Measurements from ENCODE around the gene TUBGCP2.

Gene TUBGCP2

DNA sequence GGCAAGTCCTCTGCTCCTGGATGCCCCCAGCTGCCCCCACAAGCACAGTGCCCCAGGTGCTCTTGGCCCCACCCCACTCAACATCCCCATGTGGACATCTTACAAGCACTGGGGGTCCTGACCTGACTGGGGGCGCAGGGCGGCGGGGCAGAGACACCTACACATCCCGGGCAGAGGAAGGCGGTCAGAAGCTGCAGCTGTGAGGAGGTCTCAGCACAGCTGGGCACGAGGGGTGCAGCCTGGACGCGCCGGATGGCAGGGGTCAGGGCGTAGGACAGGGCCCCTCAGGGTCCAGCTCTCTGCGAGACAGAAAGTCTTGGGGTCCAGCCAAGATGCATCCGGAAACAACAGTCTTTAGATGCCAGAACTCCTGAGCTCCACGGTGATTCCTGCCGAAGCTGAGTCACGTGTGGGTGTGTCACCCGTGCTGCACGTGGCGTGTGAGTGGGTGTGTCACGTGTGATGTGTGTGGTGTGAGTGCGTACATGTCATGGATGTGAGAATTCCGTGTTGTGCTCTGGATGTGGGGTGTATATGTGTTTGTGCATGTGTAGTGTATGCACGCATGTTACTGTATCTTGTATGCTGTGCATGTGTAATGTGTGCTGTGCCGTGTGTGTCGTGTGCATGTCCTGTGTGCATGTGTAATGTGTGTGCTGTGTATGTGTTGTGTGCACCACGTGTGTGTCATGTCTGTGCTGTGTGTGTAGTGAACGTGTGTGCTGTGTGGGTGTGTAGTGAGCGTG is 65.9 kb downstream of the TUBGCP2 start:
- Histone ChIP-seq H3K4me3 (ENCODE audit: low read depth in 1 of 5, low read length in 5 of 5) (no peak overlapping the region), H3K27me3 (ENCODE audit: control insufficient read depth in 5 of 5, insufficient read depth in 4 of 5, low read length in 5 of 5) (peaks cover 41 to 70% (median 68%) of the 10 kb centered on the region in 5 donors), H3K36me3 (ENCODE audit: control insufficient read depth in 5 of 5, insufficient read depth in 5 of 5, low read length in 5 of 5) (no peaks in the 10 kb centered on the region), H3K4me1 (ENCODE audit: control insufficient read depth in 5 of 5, insufficient read depth in 5 of 5, low read length in 5 of 5) (peaks cover 0 to 23% (median 9%) of the 10 kb centered on the region in 5 donors), H3K27ac (ENCODE audit: low read depth, low read length) (no peak overlapping the region), H3K9me3 (ENCODE audit: control insufficient read depth in 5 of 5, low read length in 5 of 5) (no peaks in the 10 kb centered on the region), H3K9ac (ENCODE audit: low read length in 5 of 5) (no peak overlapping the region)

DNA sequence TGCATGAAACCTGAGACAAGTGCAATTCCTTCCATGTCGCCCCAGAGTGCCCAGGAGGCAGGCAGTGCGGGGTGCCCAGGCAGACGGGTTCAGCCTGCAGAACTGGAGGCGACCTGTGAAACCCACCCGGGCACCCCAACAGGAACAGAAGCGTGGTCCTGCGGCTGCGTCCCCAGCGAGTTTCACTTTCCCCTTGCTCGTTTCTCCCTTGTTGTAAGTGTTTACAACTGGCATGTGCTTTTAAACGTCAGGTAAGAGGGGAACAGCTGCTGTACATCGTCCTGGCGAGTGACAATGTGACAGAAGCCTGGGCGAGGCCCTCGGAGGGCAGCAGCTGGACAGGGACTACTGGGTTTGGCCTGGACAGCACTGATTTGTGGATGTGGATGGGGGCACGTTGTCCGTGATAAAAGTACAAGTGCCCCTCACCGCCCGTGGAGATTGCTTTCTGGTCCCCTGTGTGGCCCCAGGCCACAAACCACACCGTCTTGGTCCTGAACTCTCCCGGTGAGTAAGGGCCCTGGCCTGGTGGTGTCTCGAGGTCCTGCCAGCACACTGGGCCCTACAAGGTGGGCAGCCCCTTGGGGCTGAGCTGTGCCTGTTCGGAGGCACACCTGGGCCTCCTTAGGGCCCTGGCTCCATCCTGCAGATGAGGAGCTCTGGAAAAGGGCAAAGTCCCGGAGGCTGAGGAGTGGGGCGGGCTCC is 67.0 kb downstream of the TUBGCP2 start:
- Histone ChIP-seq H3K9me3 (ENCODE audit: control insufficient read depth in 5 of 5, low read length in 5 of 5) (no peaks in the 10 kb centered on the region), H3K27ac (ENCODE audit: low read depth, low read length) (no peak overlapping the region), H3K4me1 (ENCODE audit: control insufficient read depth in 5 of 5, insufficient read depth in 5 of 5, low read length in 5 of 5) (peaks cover 0 to 30% (median 14%) of the 10 kb centered on the region in 5 donors), H3K4me3 (ENCODE audit: low read depth in 1 of 5, low read length in 5 of 5) (peak overlapping the region in 2 of 5 donors; percentile 42 to 50), H3K36me3 (ENCODE audit: control insufficient read depth in 5 of 5, insufficient read depth in 5 of 5, low read length in 5 of 5) (no peaks in the 10 kb centered on the region), H3K9ac (ENCODE audit: low read length in 5 of 5) (no peak overlapping the region), H3K27me3 (ENCODE audit: control insufficient read depth in 5 of 5, insufficient read depth in 4 of 5, low read length in 5 of 5) (peaks cover 38 to 73% (median 68%) of the 10 kb centered on the region in 5 donors)

DNA sequence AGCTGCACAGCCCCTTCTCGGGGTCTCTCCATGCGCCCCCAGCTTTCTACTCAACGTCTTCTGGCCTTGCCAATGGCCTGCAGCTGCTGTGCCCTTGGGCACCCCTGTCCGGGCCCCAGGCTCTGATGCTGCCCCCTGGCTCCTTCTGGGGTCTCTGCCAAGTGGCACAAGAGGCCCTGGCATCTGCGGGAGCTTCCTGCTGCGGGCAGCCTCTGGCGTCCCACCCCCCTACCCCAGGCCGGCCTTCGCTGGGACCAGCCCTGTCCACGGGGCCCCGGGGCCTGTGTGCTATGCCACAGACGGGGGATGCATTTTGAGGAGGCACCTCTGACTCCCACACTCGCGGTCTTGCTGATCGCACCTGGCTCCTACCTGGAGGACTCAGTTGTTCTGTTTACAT is 68.7 kb downstream of the TUBGCP2 start:
- no peak overlapping the region for H3K4me3 ChIP-seq (ENCODE audit: low read depth in 1 of 5, low read length in 5 of 5)
- peaks cover 0 to 35% (median 17%) of the 10 kb centered on the region in 5 donors for H3K4me1 ChIP-seq (ENCODE audit: control insufficient read depth in 5 of 5, insufficient read depth in 5 of 5, low read length in 5 of 5)
- no peaks in the 10 kb centered on the region for H3K36me3 ChIP-seq (ENCODE audit: control insufficient read depth in 5 of 5, insufficient read depth in 5 of 5, low read length in 5 of 5)
- H3K27me3 ChIP-seq (ENCODE audit: control insufficient read depth in 5 of 5, insufficient read depth in 4 of 5, low read length in 5 of 5): peaks cover 32 to 68% (median 63%) of the 10 kb centered on the region in 5 donors
- H3K9ac ChIP-seq (ENCODE audit: low read length in 5 of 5): no peak overlapping the region
- no peak overlapping the region for H3K27ac ChIP-seq (ENCODE audit: low read depth, low read length)
- no peaks in the 10 kb centered on the region for H3K9me3 ChIP-seq (ENCODE audit: control insufficient read depth in 5 of 5, low read length in 5 of 5)

DNA sequence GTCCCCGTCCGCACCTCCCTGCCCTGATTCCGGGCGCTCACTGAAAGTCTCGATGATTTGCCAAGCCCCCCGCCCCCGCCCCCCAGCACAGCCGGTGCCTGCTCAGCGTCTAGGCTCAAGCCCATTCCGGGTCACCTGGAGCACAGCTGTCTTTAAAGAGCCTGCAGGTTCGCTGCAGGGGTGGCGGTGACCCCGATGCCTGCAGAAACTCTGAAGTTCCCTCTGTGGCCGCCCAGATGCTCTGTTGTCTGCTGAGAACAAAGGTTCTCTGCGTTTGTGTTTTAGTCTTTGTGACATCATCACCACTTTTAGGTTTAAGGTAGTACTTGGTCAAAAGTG is 70.2 kb downstream of the TUBGCP2 start:
- Histone ChIP-seq H3K27ac (ENCODE audit: low read depth, low read length) (no peak overlapping the region), H3K36me3 (ENCODE audit: control insufficient read depth in 5 of 5, insufficient read depth in 5 of 5, low read length in 5 of 5) (no peaks in the 10 kb centered on the region), H3K4me1 (ENCODE audit: control insufficient read depth in 5 of 5, insufficient read depth in 5 of 5, low read length in 5 of 5) (peaks cover 0 to 35% (median 17%) of the 10 kb centered on the region in 5 donors), H3K27me3 (ENCODE audit: control insufficient read depth in 5 of 5, insufficient read depth in 4 of 5, low read length in 5 of 5) (peaks cover 25 to 60% (median 57%) of the 10 kb centered on the region in 5 donors), H3K9ac (ENCODE audit: low read length in 5 of 5) (no peak overlapping the region), H3K4me3 (ENCODE audit: low read depth in 1 of 5, low read length in 5 of 5) (no peak overlapping the region), H3K9me3 (ENCODE audit: control insufficient read depth in 5 of 5, low read length in 5 of 5) (no peaks in the 10 kb centered on the region)

DNA sequence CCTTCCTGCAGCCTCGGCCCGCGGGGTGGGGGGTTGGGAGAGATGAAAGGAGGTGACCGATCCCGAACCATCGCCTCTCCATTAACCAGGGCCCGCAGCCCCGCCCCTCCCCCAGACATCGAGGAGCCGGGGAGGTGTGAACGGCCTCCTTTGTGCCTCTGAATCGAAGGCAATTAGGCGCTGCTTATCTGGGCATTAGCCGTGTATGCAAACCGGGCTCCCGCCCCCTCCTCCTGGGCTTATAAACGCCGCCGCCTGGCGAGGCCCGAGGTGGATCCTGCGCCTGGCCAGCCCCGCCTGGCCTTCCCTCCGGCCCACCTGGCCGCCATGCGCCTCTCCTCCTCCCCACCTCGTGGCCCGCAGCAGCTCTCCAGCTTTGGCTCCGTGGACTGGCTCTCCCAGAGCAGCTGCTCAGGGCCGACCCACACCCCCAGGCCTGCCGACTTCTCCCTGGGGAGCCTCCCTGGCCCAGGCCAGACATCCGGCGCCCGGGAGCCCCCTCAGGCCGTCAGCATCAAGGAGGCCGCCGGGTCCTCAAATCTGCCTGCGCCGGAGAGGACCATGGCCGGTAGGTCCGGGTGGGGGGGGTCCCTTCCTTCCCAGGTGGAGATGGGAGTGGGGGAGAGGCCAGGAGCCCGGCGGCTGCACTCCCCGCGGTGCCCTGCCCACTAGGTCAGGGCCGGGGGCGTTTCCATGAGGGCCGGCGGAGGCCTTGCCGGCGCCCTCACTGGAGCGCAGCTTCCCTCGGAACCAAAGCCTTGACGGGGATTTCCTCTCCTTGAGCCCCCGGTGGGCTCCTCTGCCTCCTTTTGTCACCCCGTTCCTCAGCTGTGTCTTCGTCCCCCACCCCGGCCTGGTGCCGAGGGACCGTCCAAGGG is 70.8 kb downstream of the TUBGCP2 start, which contains the start of gene VENTX:
TSS of gene VENTX (plus strand) at position 268 of the 878 bp plus-strand sequence. CDS start at position 328, 60 bp downstream.
- Histone ChIP-seq H3K27me3 (ENCODE audit: control insufficient read depth in 5 of 5, insufficient read depth in 4 of 5, low read length in 5 of 5) (peaks cover 23 to 59% (median 55%) of the 10 kb centered on the region in 5 donors), H3K4me3 (ENCODE audit: low read depth in 1 of 5, low read length in 5 of 5) (peak within 1 kb of the TSS in 2 of 5 donors; percentile 43 to 55)

DNA sequence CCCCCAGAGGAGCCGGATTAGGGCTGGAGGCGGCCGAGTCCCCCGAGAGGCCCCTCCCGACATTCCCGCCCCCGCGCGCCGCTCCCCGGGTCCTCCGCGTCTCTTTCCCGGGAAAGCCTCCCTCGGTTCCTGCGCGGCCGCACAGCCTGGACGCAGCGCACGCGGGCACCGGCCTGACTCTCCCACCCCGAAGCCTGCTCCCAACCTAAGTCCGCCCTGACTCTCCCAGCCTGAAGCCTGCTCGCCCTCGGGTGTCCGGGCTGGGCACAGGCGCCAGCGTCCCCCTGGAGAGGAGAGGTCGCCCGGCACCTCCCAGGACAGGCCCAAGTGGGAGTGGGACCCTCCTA is 71.5 kb downstream of the TUBGCP2 start:
- Histone ChIP-seq H3K9me3 (ENCODE audit: control insufficient read depth in 5 of 5, low read length in 5 of 5) (no peaks in the 10 kb centered on the region), H3K9ac (ENCODE audit: low read length in 5 of 5) (no peak overlapping the region), H3K27me3 (ENCODE audit: control insufficient read depth in 5 of 5, insufficient read depth in 4 of 5, low read length in 5 of 5) (peaks cover 23 to 59% (median 51%) of the 10 kb centered on the region in 5 donors), H3K4me1 (ENCODE audit: control insufficient read depth in 5 of 5, insufficient read depth in 5 of 5, low read length in 5 of 5) (peaks cover 0 to 35% (median 17%) of the 10 kb centered on the region in 5 donors), H3K4me3 (ENCODE audit: low read depth in 1 of 5, low read length in 5 of 5) (peak overlapping the region in 2 of 5 donors; percentile 43 to 55), H3K36me3 (ENCODE audit: control insufficient read depth in 5 of 5, insufficient read depth in 5 of 5, low read length in 5 of 5) (no peaks in the 10 kb centered on the region), H3K27ac (ENCODE audit: low read depth, low read length) (no peak overlapping the region)

More for the DNA sequence above, 70.8 kb downstream of the TUBGCP2 start, which contains the start of gene VENTX:
- peaks cover 0 to 35% (median 17%) of the 10 kb centered on the region in 5 donors for H3K4me1 ChIP-seq (ENCODE audit: control insufficient read depth in 5 of 5, insufficient read depth in 5 of 5, low read length in 5 of 5)
- no peaks in the 10 kb centered on the region for H3K9me3 ChIP-seq (ENCODE audit: control insufficient read depth in 5 of 5, low read length in 5 of 5)
- H3K36me3 ChIP-seq (ENCODE audit: control insufficient read depth in 5 of 5, insufficient read depth in 5 of 5, low read length in 5 of 5): no peaks in the 10 kb centered on the region
- no peak within 1 kb of the TSS for H3K27ac ChIP-seq (ENCODE audit: low read depth, low read length)
- no peak within 1 kb of the TSS for H3K9ac ChIP-seq (ENCODE audit: low read length in 5 of 5)

DNA sequence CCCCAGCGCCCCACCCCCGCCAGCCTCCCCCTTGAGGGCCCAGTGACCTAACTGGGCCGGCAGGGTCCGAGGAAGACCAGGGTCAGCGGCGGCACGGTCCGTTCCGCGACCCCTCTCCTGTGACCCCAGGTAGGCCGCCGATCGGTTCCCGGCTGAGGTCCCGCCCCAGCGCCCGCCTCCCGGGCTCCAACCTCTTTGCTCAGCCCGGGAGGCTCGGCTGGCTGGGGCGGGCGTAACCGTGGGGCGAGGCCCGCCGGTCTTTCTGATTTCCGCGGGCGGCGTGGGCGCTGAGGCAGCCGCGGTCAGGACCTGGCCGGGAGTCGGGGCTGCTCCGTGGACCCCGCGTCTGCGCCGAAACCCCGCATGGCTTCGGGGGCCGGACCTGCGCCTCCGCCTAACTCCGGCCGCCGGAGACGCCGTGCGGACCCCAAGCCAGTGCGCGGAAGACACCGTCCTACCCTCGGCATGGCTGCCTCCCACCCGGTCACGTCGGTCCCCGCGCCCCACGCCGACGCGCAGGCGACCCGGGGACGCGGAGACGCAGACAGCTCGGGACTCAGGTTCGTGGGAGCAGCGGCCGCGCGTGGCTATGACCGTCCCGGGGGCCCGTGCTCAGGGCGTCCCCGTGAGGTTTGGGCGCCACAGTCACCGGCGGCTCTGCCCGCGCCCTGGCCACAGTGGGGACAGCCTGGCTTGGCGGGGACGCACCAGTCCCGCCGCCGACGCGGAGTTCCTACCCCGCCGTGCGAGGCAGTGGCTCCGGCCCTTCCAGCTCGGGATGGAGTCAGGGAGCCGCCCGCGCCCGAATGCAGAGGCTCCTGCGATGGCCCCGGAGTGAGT is 72.1 kb downstream of the TUBGCP2 start:
- Histone ChIP-seq H3K36me3 (ENCODE audit: control insufficient read depth in 5 of 5, insufficient read depth in 5 of 5, low read length in 5 of 5) (no peaks in the 10 kb centered on the region), H3K27ac (ENCODE audit: low read depth, low read length) (no peak overlapping the region), H3K4me3 (ENCODE audit: low read depth in 1 of 5, low read length in 5 of 5) (peak overlapping the region in 2 of 5 donors; percentile 43 to 55), H3K27me3 (ENCODE audit: control insufficient read depth in 5 of 5, insufficient read depth in 4 of 5, low read length in 5 of 5) (peaks cover 24 to 63% (median 51%) of the 10 kb centered on the region in 5 donors), H3K4me1 (ENCODE audit: control insufficient read depth in 5 of 5, insufficient read depth in 5 of 5, low read length in 5 of 5) (peaks cover 0 to 31% (median 13%) of the 10 kb centered on the region in 5 donors), H3K9me3 (ENCODE audit: control insufficient read depth in 5 of 5, low read length in 5 of 5) (no peaks in the 10 kb centered on the region), H3K9ac (ENCODE audit: low read length in 5 of 5) (no peak overlapping the region)

DNA sequence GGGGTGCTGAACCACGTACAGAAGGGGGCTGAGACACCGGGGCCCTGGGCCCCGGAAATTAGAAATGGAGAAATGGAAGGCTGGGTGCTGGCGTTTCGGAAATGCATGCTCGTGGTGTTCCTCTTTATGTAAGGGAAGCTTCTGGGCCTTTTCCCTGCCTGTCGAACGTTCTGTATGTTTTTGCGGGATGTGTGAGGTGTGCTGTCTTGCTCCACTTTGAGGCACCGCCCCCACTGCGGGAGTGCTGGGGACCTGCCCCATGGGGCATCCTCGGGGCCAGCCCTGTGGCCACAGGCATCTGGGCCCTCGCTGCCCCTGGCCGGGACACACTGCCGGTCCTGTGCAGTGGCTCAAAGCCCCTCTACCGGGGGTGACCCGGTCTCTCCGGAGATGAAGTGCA is 72.7 kb downstream of the TUBGCP2 start:
- peaks cover 0 to 24% (median 11%) of the 10 kb centered on the region in 5 donors for H3K4me1 ChIP-seq (ENCODE audit: control insufficient read depth in 5 of 5, insufficient read depth in 5 of 5, low read length in 5 of 5)
- peak overlapping the region in 2 of 5 donors; percentile 39 to 55 for H3K4me3 ChIP-seq (ENCODE audit: low read depth in 1 of 5, low read length in 5 of 5)
- peaks cover 26 to 62% (median 50%) of the 10 kb centered on the region in 5 donors for H3K27me3 ChIP-seq (ENCODE audit: control insufficient read depth in 5 of 5, insufficient read depth in 4 of 5, low read length in 5 of 5)
- no peak overlapping the region for H3K27ac ChIP-seq (ENCODE audit: low read depth, low read length)
- peak overlapping the region in 1 of 5 donors; percentile 30 for H3K9ac ChIP-seq (ENCODE audit: low read length in 5 of 5)
- no peaks in the 10 kb centered on the region for H3K36me3 ChIP-seq (ENCODE audit: control insufficient read depth in 5 of 5, insufficient read depth in 5 of 5, low read length in 5 of 5)
- H3K9me3 ChIP-seq (ENCODE audit: control insufficient read depth in 5 of 5, low read length in 5 of 5): no peaks in the 10 kb centered on the region

DNA sequence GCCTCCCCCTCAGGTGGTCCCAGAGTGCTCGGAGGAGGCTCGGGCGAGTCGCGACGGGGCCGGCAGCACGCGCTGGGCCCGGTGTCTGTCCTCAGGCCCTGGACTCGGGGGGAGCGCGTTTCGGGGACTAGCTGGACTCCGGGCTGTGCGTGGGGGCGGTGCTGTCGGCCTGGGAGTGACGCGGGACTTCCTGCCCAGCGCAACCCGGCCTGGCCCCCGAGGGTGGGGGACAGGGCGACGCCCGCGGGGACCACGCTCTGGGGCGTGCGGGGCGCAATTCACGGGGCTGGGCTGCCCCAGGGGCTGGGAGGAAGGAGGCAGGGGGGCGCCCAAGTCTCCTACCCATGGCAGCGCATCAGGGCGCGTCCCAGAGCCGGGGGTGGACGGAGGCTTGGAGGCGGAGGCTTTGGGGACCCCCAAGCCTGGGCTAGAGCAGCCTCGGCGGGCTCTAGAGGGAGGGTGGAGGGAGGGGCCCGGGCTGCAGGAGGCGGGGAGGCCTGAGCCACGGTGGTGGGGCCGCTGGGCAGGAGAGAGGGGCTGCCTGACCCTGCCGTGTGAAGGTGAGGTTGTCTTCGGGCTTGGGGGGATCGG is 73.3 kb downstream of the TUBGCP2 start:
- peaks cover 0 to 23% (median 11%) of the 10 kb centered on the region in 5 donors for H3K4me1 ChIP-seq (ENCODE audit: control insufficient read depth in 5 of 5, insufficient read depth in 5 of 5, low read length in 5 of 5)
- no peaks in the 10 kb centered on the region for H3K36me3 ChIP-seq (ENCODE audit: control insufficient read depth in 5 of 5, insufficient read depth in 5 of 5, low read length in 5 of 5)
- H3K27me3 ChIP-seq (ENCODE audit: control insufficient read depth in 5 of 5, insufficient read depth in 4 of 5, low read length in 5 of 5): peaks cover 26 to 62% (median 48%) of the 10 kb centered on the region in 5 donors
- peak overlapping the region in 1 of 5 donors; percentile 40 for H3K4me3 ChIP-seq (ENCODE audit: low read depth in 1 of 5, low read length in 5 of 5)
- no peak overlapping the region for H3K9ac ChIP-seq (ENCODE audit: low read length in 5 of 5)
- no peak overlapping the region for H3K27ac ChIP-seq (ENCODE audit: low read depth, low read length)
- no peaks in the 10 kb centered on the region for H3K9me3 ChIP-seq (ENCODE audit: control insufficient read depth in 5 of 5, low read length in 5 of 5)
